UCSD-AML1 (cell line): Measurements from ENCODE around the gene MRPL22.
"Not testable (repeated sequence)": the region's sequence is repeated elsewhere in the genome, so short reads cannot be mapped to it uniquely, and the experiment has no call there.

Source experiments
- DNase-seq: peaks from one replicate; lab custom pipeline; 2025; ENCODE audit not compliant: unreplicated experiment; lab: John Stamatoyannopoulos, UW

Gene MRPL22

DNA sequence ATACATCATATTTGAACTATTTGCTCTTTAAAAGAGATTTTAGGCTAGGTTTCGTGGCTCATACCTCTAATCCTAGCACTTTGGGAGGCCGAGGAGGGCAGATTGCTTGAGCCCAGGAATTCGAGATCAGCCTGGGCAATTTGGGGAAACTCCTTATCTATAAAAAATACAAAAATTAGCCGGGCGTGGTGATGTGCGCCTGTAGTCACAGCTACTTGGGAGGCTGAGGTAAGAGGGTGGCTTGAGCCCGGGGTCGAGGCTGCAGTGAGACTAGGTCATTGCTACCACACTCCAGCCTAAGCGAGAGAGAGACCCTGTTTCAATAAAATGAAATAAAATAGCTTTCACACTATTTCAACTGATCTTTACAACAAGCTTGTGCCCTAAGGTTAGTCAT is 500 bp upstream of the MRPL22 start:
- no peak for DNase-seq

DNA sequence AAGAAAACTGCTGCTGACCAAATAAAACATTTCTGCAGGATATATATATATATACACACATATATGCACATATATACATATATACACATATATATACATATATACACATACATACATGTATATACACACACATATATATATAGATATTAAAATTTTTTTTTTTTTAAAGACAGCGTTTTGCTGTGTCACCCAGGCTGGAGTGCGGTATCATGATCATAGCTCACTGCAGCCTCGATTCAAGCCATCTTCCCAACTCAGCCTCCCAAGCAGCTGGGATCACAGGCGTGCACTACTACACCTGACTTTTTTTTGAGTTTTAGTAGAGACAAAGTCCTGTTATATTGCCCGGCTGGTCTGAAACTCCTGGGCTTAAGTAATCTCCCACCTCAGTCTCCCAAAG is 2.7 kb downstream of the MRPL22 start:
- DNase-seq: no peak

DNA sequence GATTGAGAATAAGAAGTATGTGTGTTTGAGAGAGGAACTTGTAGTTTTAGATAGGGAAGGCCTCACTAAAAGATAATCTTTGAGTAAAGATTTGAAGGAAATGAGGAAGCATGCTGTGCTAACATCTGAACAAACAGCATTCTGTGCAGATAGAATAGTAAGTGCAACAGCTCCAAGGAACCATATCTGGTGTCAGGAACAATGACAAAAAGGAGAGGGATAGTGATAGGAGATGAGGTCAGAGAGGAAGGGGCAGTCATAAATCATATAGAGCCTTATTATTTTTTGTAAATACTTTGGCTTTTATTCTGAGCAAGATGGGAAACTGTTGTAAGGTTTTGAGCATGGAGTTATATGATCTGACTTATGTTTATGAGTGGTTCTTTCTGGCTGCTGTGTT is 3.8 kb downstream of the MRPL22 start:
- DNase-seq: no peak

DNA sequence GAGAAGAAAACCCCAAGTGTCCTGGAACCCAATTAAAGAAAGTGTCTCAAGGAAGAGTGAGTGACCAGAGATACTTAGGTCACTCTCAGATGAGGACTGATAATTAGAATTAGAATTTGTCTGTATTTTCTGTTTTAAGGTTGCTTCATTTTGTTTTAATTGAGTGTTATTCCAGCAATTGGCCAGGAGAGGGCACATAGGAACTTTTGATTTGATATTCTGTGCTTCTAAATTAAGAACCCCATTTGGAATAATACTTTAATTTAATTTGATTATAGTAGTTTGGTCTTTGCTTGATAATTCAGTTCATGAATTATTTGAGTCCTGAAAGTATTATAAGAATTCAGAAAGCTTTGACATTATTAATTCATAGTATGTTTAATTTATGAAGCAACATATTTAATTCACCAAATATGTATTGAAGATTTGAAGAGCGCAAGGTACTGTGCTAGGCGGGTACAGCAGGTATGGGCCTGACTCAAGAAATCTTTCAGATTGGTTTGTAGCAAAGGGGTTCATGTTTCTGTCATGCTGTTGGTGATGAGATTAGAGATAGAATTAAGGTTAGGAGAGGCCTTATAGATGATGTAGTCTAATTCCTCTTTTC is 4.9 kb downstream of the MRPL22 start:
- DNase-seq: no peak

DNA sequence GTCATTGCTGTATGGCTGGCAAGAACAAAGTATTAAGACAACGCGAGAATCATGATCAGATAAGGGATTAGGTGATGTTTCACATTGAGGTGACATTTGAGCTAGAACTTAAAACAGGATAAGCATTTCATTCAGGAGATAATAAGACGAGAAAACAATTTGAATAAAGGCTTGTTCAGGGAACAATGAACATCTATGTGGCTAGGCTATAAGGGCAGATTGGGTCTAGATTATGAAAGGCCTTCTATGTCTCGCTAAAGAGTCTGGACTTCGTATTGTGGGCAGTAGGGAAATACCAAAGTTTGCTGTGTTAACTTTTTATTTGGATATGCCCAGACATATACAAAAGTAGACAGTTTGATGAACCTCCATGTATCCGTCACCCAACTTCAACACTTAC is 6.9 kb downstream of the MRPL22 start:
- DNase-seq: no peak

DNA sequence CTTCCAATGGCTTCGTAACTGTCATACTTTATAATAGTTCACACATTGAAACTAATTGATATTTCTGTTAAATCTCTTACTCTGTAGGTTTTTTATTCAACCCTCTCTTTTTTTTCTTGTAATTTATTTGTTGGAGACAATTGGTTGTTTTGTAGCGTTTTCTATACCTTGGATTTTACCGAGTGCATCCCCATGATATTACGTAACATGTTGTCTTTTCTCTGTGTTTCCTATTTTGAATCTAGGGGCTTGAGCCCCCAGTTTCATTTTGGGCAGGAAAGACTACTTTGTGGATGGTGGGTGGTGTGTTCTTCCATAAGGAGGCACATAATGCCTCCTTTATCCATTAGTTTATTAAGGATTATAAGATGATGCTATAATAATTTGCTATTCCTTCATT is 7.4 kb downstream of the MRPL22 start:
- DNase-seq: no peak

DNA sequence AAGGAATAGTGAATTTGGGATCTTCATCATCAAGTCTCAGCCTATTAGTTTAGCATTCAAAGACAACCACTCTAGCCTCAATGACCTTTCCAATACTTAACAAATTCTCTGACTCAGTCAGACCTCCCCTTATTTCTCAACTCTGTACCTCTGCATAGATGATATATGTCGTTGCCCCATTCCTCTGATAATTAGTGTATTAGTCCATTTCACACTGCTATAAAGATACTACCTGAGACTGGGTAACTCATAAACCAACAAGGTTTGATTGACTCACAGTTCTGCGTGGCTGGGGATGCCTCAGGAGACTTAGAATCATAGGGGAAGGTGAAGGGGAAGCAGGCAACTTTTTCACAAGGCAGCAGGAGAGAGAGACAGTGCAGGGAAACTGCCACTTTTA is 8.9 kb downstream of the MRPL22 start:
- no peak for DNase-seq

DNA sequence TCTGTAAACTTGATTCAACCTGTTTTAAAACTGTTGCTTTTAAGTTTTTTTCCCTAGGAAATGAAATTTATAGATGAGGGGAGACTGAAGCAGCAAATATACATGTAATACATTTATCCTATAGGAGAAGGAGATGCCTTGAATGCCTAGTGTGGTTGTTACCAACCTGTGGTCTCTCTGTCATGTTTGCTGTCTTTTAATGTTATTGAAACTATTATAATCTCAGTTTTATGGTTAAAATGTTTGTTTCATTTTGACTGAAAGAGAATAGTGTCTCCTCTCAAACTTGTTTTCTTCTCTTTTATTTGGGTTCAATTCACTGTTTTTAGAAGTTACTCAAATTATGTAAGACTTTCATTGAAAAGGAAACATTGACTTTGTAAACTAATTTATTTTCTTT is 15.8 kb downstream of the MRPL22 start:
- DNase-seq: no peak

DNA sequence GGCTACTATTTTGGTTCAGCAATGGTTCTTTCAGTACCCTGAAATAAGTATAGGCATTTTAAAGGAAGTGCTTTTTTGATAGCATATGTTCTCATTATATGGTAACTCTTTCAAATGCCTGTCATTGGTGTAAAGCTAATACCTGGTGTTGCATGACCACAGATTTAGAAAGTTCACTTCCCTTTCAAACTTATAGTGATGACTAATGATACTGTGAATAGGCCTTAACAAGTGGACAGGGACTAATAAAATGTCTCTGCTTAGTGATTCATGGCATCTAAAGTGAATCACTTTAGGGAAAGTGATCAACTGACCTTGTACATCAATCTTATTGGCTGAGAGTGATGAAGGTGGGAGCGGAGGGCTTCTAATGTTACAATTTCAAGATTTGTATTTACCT is 21.6 kb downstream of the MRPL22 start:
- DNase-seq: no peak

DNA sequence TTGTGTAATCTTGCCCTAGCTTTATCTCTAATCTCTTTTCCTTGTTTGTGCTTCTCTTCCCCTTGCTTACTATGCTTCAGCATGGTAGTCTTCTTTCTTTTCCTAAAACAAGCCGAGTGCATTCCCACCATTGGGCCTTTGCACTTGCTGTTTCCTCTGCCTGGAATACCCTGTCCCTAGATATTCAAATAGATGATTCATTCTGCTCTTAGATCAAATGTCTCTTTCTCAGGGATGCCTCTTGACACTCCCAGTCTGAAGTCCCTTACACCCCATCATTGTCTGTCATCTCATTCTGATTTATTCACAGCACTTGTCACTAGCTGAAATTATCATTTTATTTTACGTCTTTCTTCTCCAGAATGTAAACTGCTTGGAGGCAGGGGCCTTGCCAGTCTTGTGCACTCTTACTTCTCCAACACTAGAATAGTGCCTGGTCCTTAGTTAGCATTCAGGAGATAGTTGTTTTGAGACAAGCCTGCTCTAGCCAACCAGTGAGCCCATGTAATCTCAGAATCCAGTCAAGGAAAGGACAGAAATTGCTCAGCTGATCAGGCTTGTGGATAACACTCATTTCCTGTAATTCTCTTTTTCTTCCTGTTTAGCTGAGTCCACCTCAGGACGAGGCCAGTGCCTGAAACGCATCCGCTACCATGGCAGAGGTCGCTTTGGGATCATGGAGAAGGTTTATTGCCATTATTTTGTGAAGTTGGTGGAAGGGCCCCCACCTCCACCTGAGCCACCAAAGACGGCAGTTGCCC is 25.4 kb downstream of the MRPL22 start:
- DNase-seq: no peak

DNA sequence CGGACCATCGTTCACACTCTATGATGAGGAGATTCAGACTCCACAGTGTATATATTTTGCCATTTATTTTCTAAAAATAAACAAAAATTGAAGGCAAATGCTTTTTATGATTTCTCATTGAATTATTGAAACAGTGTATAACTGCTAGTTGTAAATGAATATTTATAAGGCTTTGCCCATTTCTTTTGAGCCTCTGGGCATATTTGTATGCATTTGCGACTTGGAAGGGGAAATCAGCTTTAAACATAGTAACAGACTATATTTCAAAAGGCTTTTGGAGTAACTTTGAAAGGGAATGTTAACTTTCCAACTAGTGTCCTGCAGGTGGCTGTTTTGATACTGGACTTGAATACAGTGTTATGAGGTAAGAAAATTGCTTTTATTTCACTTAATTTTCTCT is 26.0 kb downstream of the MRPL22 start:
- no peak for DNase-seq

DNA sequence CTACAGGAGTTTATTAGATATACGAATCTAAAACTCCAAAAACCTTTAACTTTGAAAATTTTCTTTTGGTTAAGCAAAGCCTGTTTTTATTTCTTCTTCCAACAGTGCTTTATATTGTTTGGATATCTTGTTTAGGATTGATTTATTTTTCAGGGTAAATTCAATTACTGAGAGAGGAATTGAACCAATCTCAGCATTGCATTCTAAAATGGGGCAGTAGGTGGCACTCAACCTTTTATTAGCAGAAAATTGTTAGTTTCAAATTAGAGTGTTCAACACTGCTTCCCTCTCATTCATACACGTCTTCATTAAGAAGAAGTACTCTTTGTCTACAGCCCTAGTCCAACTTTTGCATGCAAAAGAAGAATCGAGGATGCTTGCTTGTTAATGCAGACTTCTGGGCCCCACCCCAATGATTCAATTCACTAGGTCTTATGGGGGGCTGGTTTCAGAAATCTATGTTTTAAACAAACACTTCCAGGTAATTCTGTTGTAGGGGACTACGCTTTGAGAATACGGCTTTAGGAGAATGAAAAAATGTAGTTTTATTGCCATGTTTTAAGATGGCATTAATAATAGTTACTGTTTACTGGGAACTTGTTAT is 26.6 kb downstream of the MRPL22 start:
- DNase-seq: no peak

DNA sequence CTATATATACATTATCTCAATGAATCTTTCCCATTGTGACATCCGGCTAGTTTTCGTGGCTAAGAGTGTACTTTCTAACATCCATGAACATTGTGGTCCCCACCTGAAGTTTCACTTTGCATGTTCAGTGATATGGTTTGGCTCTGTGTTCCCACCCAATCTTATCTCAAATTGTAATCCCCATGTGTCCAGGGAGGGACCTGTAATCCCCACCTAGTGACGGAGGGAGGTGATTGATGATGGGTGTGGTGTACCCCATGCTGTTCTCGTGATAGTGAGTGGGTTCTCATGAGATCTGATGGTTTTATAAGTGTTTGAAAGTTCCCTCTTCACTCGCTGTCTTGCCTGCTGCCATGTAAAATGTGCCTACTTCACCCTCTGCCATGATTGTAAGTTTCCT is 28.1 kb downstream of the MRPL22 start:
- no peak for DNase-seq

DNA sequence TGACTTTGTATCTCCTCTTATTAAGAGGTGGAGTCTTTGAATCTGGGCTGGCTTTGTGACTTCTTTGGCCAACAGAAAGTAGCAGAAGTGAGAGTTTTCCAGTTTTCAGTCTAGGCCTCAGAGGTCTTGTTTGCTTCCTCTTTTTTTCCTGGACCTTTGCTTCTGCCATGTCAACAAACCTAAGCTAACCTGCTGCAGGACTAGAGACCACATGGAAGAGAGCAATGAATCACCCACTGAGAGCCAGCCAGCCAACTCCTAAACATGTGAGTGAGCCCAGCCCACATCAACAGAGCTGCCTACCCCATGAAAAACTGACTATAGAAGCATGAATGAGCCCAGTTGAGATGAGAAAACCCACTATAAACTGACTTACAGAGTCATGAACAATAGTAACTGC is 29.9 kb downstream of the MRPL22 start:
- no peak for DNase-seq

DNA sequence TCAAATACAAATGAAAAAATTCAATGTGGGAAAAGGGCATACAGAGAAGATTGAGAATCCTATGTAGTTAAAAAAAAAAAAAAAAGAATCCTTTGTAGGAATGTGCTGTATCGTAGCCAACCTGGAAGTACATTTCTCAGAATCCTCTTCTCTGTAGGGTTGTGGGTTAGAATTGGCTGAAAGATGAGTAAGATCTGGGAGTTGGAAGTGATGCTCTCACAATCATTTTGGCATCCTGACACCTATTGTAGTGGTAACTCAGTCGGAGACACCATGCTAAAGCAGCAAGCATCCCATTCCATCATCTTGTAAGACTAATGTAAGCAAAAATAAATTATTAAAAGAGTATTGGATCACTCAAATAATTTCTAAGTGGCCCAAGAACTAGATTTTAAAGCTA is 30.6 kb downstream of the MRPL22 start:
- DNase-seq: no peak

DNA sequence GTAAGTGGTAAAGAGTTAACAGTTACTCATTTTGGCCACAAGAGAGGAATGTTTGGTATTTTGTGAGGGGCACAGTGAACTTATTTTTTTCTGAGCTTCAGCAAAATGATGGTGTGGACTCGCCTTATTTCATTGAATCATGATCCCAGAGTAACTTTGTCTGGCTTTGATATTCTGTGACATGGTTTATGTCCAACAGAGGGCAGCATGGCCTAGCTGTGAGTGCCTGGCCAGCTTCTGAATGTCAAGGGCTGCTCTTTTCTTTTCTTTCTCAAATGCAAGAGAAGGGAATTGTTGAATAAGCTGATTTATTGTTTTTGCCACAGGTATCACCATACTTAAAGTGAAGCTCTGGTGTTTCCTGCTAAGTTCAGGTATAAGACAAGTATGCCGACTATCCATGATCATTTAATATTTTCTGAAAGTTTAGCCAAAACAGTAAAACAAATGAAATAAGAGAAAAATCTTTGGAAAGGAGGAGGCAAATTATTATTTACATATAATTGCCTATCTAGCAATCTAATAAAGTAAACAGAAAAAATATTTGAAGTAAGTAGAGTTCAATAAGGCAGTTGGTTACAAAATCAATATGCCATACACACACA is 31.7 kb downstream of the MRPL22 start:
- peak; percentile 14 for DNase-seq

DNA sequence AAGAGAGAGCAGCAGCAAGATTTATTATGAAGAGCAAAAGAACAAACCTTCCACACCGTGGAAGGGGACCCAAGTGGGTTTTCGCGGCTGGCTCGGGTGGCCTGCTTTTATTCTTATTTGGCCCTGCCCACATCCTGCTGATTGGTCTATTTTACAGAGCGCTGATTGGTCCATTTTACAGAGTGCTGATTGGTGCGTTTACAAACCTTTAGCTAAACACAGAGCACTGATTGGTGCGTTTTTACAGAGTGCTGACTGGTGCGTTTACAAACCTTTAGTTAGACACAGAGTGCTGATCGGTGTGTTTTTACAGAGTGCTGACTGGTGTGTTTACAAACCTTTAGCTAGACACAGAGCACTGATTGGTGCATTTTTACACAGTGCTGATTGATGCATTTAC is 35.2 kb downstream of the MRPL22 start:
- DNase-seq: not testable (repeated sequence)

DNA sequence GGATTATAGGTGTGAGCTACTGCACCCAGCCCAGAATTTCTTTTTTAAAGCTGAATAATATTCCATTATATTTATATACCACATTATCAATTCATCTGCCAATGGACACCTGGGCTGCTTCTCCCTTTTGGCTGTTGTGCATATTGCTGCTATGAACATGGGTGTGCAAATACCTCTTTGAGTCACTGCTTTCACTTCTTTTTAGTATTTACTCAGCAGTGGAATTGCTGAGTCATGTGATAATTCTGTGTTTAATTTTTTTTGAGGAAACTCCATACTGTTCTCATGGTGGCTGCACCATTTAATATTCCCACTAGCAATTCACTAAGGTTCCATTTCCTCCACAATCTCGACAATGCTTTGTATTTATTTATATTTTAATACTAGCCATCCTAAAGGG is 36.5 kb downstream of the MRPL22 start:
- no peak for DNase-seq

DNA sequence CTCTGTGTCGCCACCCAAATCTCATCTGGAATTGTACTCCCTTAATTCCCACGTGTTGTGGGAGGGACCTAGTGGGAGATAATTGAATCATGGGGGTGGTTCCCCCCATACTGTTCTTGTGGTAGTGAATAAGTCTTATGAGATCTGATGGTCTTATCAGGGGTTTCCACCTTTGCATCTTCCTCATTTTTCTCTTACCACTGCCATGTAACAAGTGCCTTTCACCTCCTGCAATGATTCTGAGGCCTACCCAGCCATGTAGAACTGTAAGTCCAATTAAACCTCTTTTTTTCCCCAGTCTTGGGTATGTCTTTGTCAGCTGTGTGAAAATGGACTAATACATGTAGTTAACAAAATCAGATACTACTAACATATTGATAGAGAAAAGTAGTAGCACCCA is 37.4 kb downstream of the MRPL22 start:
- DNase-seq: not testable (repeated sequence)

DNA sequence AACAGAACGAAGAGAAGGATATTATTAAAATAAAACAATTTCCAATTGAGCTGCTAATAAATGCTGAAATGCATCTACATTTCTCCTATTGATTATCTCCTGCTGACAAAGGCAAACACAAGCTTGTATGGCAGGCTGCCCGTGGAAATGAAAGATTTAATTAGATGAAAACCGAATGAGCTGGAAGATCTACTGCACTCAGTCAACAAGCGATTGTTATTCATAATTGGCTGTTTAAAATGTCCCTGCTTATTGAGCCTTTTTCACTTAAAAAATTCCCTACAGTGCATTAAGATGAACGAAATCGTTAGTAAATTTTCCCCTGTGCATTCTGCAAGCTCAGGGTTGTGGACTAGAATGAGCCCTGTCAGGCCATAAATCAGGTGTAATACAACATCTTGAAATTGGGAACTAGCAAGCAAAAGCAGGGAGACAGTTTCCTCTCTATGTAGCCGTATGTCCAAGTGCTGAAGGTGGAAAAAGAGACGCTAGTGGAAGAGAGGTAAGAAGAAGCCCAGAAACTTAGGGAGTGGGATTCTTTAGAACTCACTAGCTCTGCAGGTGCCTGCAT is 44.2 kb downstream of the MRPL22 start:
- DNase-seq: no peak

DNA sequence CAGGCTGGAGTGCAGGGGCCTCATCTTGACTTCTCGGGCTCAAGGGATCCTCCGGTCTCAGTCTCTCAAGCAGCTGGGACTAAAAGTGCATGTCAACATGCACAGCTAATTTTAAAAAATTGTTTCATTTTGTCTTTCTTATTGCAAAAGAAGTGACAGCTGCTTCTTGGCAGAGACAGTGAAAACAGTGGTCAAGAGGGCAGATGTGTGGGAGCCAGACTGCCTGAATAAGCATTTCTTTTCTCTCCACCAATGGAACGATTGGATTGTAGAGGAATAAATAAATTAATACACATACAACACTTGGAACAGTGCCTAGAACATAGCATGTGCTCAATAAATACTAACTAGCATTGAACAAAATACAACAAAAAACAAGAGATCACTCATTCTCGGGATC is 45.3 kb downstream of the MRPL22 start:
- DNase-seq: no peak

DNA sequence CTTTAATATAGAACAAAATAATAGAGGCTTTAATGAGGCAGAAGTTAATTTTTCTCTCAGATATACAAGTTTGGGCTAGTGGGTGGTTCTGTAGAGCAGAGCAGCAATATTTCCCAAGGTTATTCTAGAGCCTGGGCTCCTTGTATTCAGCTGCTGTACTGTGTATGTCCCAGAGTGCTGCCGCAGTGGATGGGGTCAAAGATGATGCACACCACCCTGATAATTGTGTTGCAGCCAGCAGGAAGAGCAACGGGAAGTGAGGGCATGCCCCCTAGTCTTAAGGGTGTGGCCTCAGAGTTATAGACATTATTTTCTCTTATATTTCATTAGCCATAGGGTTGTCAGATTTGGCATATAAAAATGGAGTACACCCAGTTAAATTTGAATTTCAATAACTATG is 48.8 kb downstream of the MRPL22 start:
- DNase-seq: no peak
